A549 treated with GW870086 at 1 μM for 4 hours (cell line): Measurements from ENCODE around the gene BIRC5. TPM values are rescaled to one million over a fixed set of nuclear protein-coding genes. Genes with fewer than 3 reads are reported as not detected.

Experiments used
- total RNA-seq: library from RNA; stranded (reverse); fragments of 200-300 nt; extraction: Qiagen RNA extraction; gene quantifications from 5 replicates; pipeline ENCODE4 v1.2.3, GENCODE V29; 2022; ENCODE audit warnings: low read depth

Gene BIRC5
- 95.9 to 111 TPM (median 104 TPM) in 5 replicates for total RNA-seq

DNA sequence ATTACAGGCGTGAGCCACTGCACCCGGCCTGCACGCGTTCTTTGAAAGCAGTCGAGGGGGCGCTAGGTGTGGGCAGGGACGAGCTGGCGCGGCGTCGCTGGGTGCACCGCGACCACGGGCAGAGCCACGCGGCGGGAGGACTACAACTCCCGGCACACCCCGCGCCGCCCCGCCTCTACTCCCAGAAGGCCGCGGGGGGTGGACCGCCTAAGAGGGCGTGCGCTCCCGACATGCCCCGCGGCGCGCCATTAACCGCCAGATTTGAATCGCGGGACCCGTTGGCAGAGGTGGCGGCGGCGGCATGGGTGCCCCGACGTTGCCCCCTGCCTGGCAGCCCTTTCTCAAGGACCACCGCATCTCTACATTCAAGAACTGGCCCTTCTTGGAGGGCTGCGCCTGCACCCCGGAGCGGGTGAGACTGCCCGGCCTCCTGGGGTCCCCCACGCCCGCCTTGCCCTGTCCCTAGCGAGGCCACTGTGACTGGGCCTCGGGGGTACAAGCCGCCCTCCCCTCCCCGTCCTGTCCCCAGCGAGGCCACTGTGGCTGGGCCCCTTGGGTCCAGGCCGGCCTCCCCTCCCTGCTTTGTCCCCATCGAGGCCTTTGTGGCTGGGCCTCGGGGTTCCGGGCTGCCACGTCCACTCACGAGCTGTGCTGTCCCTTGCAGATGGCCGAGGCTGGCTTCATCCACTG, at the start of gene BIRC5:
TSS of gene BIRC5 (plus strand) at position 238 of the 690 bp plus-strand sequence. CDS start at position 302, 64 bp downstream.

DNA sequence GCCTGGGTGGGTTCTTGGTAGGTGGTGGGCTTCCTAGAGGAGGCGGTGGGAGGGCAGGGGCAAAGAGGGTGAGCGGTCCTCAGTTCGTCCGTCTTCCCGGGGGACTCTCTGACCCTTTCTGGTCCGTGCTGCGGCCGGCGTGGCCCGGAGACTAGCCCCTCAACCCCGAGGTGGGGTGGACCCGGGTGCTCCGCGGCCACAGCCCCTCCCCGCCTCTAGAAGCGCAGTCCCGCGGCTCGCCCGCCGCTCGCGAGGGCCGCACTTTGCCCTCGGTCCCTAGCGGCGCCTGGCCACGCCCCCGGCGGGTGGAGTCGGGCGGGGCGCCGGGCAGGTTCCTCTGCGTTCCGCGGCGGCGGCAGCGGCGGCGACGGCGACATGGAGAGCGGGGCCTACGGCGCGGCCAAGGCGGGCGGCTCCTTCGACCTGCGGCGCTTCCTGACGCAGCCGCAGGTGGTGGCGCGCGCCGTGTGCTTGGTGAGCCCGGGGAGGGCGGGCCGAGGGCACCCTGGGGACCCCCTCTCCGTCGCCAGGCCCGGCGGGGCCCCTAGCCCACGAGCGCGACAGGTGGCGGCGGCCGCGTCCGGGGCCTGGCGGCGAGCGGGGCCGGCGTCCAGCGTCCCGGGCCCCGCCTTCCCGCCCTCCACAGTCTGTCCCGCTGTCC, 45.7 kb upstream of the BIRC5 start, which contains the start of gene SYNGR2:
TSS of gene SYNGR2 (plus strand) at position 340 of the 661 bp plus-strand sequence. CDS start at position 376, 36 bp downstream.

GRCh38 chr17:78186692-78187595, 27.1 kb upstream of the BIRC5 start, which contains the start of the genes AFMID and TK1:
Gene AFMID, plus strand, starts transcription at chr17:78187362. Its CDS starts 9 bp downstream, at chr17:78187371.
Gene TK1, minus strand, starts transcription at chr17:78187052. Its CDS starts 58 bp downstream, at chr17:78186994.

DNA sequence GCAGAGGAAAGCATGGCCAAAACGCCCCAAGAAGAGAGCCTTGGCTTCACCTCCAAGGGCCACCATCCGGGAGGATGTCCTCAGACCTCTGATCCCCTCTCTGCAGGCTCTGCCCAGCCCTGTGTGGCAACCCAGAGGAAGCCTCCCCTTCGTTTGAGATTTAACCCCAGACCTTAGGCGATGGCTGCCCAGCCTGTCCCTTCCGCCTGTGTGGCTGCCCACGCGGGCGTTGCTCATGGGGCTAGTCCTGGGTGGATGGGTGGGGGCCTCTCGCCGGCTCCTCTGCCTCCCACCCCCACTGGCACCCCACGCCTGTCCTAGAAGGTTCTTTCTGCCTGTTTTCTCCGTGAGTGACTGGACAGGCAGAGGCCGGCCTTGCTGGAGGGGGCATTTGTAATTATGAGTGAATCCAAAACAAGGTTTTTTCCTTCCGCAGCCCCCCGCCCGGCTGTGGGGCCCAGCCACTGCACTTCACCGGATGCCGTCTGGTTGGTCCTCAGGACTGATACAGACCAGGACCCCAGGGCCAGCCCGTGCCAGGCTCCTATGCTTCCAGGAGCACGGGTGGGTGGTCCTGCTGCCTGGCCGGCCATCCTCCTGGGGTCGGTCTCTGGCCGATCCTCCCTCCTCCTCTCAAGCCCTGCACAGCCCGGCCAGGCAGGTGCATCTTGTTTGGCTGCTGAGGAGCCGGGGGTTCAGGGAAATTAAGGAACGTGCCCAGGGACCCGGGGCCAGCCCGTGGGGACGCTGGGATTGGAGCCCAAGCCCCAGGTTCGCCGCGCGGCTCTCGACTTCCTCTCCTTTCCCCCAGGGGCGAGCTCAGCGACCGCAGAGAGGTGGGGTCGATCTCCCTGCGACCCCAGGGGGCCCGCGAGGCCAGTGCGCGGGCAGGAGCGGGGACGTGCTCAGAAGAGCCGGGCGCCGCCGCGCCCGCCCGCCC, 17.2 kb downstream of the BIRC5 start, which contains the start of gene TMEM235:
TSS of gene TMEM235 (plus strand) at position 636 of the 940 bp plus-strand sequence. CDS start 393 bp downstream, outside the sequence.

Other genes starting within 250 kb of the BIRC5 start
- 9.2 to 13.5 TPM (median 12.0 TPM) in 5 replicates for gene TMC6, start 85.5 kb upstream of the BIRC5 start, total RNA-seq
- gene TMC8, start 83.5 kb upstream of the BIRC5 start, total RNA-seq: 0.21 to 0.42 TPM (median 0.40 TPM) in 5 replicates
- gene C17orf99, start 67.9 kb upstream of the BIRC5 start, total RNA-seq: not detected in 5 replicates
- 112 to 208 TPM (median 191 TPM) in 5 replicates for gene SYNGR2, start 45.7 kb upstream of the BIRC5 start, total RNA-seq
- 211 to 279 TPM (median 233 TPM) in 5 replicates for gene TK1, start 27.2 kb upstream of the BIRC5 start, total RNA-seq
- 34.8 to 55.0 TPM (median 36.2 TPM) in 5 replicates for gene AFMID, start 26.9 kb upstream of the BIRC5 start, total RNA-seq
- not detected in 5 replicates for gene TMEM235, start 17.4 kb downstream of the BIRC5 start, total RNA-seq
- gene SOCS3, start 145.8 kb downstream of the BIRC5 start, total RNA-seq: 31.6 to 38.2 TPM (median 35.7 TPM) in 5 replicates
- 18.7 to 26.6 TPM (median 22.8 TPM) in 5 replicates for gene PGS1, start 164.4 kb downstream of the BIRC5 start, total RNA-seq